ENCODE data around the gene RAB7B. TPM values are rescaled to one million over a fixed set of nuclear protein-coding genes. Genes with fewer than 3 reads are reported as not detected.
A peak's percentile ranks its signal among the peaks of the same experiment; 100 is the strongest.

RAB7B gene
- total RNA-seq, 2 donors from 2014 or later, result 4.8 to 5.1 TPM

DNA sequence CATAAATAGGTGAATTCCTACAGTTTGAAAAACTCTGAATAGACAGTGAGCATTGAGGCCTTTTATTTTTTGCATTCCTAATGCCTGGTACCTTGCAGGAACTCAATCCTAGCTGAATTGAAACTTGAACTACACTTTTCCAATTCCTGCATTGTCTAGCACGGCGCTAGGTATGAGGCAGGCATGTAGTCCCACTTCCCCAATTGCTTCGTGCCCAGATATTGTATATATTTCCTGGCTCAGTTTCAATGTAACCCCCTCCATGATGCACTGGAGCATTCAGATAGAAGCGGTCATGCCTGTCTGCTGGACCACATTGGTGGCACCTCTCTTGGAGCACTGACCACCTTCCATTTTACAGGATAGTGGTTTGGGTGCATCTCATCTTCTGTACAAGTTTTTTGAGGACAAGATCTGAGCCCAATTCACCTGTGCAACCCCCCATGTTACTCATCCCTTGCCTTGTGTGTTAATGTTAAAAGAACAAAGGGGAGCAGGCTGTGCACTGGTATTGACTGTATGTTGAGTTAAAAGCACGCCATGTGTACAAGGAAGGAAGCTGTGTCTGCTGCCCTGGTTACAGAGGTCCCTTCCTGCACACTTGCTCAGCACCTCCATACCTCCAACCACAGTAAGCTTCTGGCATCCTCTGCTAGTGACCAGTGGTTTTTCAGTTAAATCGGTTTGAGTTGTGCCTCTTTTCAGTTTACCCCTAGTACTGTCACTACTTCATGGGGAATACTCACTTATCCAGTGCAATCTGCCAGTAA lies 10.0 kb upstream of the RAB7B start:
- H3K4me1 ChIP-seq, result no peaks in the 10 kb centered on the region
- no peaks in the 10 kb centered on the region for H3K36me3 ChIP-seq
- DNase-seq (ENCODE audit: low spot score), result no peak
- no peak overlapping the region for H3K4me3 ChIP-seq
- no peaks in the 10 kb centered on the region for H3K9me3 ChIP-seq
- TF ChIP-seq, protein P1, sequence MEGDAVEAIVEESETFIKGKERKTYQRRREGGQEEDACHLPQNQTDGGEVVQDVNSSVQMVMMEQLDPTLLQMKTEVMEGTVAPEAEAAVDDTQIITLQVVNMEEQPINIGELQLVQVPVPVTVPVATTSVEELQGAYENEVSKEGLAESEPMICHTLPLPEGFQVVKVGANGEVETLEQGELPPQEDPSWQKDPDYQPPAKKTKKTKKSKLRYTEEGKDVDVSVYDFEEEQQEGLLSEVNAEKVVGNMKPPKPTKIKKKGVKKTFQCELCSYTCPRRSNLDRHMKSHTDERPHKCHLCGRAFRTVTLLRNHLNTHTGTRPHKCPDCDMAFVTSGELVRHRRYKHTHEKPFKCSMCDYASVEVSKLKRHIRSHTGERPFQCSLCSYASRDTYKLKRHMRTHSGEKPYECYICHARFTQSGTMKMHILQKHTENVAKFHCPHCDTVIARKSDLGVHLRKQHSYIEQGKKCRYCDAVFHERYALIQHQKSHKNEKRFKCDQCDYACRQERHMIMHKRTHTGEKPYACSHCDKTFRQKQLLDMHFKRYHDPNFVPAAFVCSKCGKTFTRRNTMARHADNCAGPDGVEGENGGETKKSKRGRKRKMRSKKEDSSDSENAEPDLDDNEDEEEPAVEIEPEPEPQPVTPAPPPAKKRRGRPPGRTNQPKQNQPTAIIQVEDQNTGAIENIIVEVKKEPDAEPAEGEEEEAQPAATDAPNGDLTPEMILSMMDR (IDR thresholded peaks at IDR 0.05), result no peak
- H3K27me3 ChIP-seq, result no peaks in the 10 kb centered on the region
- H3K27ac ChIP-seq, result no peak overlapping the region

DNA sequence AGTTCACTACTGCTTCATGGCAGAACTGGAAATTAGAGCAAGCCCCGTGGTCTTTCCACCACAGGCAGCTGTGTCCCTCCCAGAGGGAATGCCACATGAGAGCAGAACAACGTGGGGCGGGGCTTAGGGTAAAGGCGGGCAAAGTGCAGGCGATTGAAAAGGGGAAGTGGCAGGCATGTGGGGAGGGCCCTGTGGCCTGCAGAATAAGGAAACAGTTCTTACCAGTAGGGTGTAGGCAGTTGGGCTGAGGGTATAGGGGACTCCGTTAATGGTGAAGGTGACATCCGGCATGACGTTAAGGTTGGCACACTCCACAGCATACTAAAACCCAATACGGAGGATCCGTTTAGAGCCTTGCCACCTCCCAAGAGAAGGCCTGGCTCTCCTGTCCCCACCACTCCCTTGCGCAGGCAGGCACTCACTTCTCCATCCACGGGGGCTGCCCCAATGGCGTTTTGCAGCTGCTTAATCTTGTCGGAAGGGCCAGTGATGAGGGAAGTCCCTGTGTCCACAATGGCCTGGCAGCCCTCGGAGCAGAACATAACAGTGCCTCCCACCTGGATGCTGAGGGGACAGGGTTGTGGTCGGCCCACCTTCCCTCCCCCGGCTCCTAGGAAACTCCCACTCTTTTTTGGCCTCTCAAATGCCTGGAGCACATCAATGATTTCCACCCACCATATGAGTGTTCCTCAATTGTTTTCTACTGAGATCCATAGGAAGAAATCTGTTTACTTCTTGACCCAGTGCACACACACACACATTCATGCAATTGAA lies 9.1 kb upstream of the RAB7B start:
- Histone ChIP-seq H3K4me1 (no peaks in the 10 kb centered on the region), H3K27ac (no peak overlapping the region), H3K9me3 (no peaks in the 10 kb centered on the region), H3K4me3 (no peak overlapping the region), H3K36me3 (no peaks in the 10 kb centered on the region), H3K27me3 (no peaks in the 10 kb centered on the region)
- TF ChIP-seq, protein P1 (IDR thresholded peaks at IDR 0.05), result no peak
- DNase-seq (ENCODE audit: low spot score), result peak; percentile 70

DNA sequence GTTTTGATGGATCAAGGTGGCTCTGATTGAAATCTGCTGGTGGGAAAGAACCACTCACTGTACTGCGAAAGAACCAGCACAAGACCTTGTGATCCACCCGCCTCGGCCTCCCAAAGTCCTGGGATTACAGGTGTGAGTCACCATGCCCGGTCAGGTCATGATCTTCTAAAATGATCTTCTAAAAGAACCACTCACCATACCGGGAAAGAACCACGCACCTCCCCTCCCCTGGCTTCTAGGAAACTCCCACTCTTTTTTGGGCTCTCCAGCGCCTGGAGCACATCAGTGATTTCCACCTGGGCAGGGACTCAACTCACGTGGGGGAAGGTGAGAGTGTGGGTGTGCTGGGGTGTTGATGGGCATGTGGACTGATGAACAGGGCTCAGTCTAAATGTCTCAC lies 7.9 kb upstream of the RAB7B start:
- Histone ChIP-seq H3K36me3 (no peaks in the 10 kb centered on the region), H3K9me3 (no peaks in the 10 kb centered on the region), H3K27ac (no peak overlapping the region), H3K4me1 (no peaks in the 10 kb centered on the region), H3K27me3 (no peaks in the 10 kb centered on the region), H3K4me3 (no peak overlapping the region)
- DNase-seq (ENCODE audit: low spot score), result no peak
- TF ChIP-seq, protein P1 (IDR thresholded peaks at IDR 0.05), result no peak

DNA sequence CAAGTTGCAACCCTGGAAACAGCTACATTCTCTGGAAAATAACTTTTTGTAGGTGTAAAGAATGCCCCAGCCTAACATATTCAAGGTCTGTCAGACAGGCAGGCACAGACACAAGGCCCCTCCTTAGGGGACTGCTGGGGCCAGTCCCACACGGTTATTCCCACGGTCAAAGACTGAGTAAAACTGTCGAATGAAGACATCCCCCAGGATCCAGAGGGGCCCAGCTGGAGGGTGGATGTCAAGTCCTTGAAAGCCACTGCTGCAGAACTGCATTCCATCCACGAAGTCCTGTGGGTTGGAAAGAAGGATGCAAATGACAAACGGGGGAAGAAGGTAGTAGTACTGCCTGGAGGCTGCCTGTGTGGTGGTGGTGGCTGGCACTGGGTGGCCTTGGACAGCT lies 6.9 kb upstream of the RAB7B start:
- no peak overlapping the region for H3K27ac ChIP-seq
- peaks cover 0 to 4% of the 10 kb centered on the region in 2 donors for H3K4me1 ChIP-seq
- DNase-seq (ENCODE audit: low spot score), result no peak
- no peaks in the 10 kb centered on the region for H3K36me3 ChIP-seq
- no peak overlapping the region for H3K4me3 ChIP-seq
- TF ChIP-seq, protein P1 (IDR thresholded peaks at IDR 0.05), result no peak
- no peaks in the 10 kb centered on the region for H3K9me3 ChIP-seq
- H3K27me3 ChIP-seq, result no peaks in the 10 kb centered on the region

DNA sequence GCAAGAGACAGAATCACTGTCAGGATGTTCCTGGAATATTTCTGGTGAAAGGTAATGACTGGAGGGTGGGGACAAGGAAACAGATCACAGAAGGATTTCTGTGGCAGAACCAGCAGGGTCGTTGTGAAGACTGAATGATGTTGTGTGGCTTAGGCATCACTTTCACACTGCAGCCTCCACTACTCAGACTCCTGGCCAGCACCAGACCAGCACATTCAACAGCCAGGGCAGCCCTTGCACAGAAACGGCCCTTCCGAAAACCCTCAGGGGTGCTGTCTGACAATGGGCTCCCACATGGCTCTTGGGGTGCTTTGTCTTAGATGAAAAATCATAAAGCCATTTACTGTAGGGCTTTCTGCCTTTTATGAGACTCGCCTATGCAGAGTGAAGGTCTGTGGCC lies 3.8 kb upstream of the RAB7B start:
- H3K27ac ChIP-seq, result no peak overlapping the region
- no peaks in the 10 kb centered on the region for H3K9me3 ChIP-seq
- no peak for DNase-seq (ENCODE audit: low spot score)
- TF ChIP-seq, protein P1 (IDR thresholded peaks at IDR 0.05), result no peak
- peaks cover 0 to 27% of the 10 kb centered on the region in 2 donors for H3K4me1 ChIP-seq
- no peak overlapping the region for H3K4me3 ChIP-seq
- no peaks in the 10 kb centered on the region for H3K36me3 ChIP-seq
- H3K27me3 ChIP-seq, result no peaks in the 10 kb centered on the region

All from right atrium auricular region (tissue), 2 donors.